Germinal center (tissue), 1 donor: ENCODE measurements around the gene PERCC1.

Experiments
- DNase-seq: peaks from one replicate; pipeline ENCODE4 v3.0.0; 2012; ENCODE audit warnings: mixed read lengths, low spot score

Gene PERCC1

GRCh38 chr16:1450218-1450617 lies 19.3 kb downstream of the PERCC1 start:
- no peak for DNase-seq

- no peak for DNase-seq
Observed at GRCh38 chr16:1450841-1451240, 20.0 kb downstream of the PERCC1 start.

GRCh38 chr16:1451702-1452392 lies 21.0 kb downstream of the PERCC1 start:
- DNase-seq: no peak

GRCh38 chr16:1452530-1452929 lies 21.7 kb downstream of the PERCC1 start:
- no peak for DNase-seq

- DNase-seq: no peak
Observed at GRCh38 chr16:1453316-1453715, 22.4 kb downstream of the PERCC1 start.

- no peak for DNase-seq
Observed at GRCh38 chr16:1454561-1454960, 23.7 kb downstream of the PERCC1 start.

- DNase-seq: no peak
Observed at GRCh38 chr16:1455190-1456171, 24.6 kb downstream of the PERCC1 start.

- DNase-seq: no peak
Observed at GRCh38 chr16:1456951-1457350, 26.1 kb downstream of the PERCC1 start.

GRCh38 chr16:1457489-1458245 lies 26.8 kb downstream of the PERCC1 start:
- DNase-seq: no peak

- no peak for DNase-seq
Observed at GRCh38 chr16:1458336-1458976, 27.6 kb downstream of the PERCC1 start.

- DNase-seq: peak; percentile 77
Observed at GRCh38 chr16:1458977-1459341, 28.1 kb downstream of the PERCC1 start.

GRCh38 chr16:1459967-1460366 lies 29.1 kb downstream of the PERCC1 start:
- DNase-seq: no peak

- no peak for DNase-seq
Observed at GRCh38 chr16:1460602-1461138, 29.8 kb downstream of the PERCC1 start.

- DNase-seq: no peak
Observed at GRCh38 chr16:1461146-1461545, 30.3 kb downstream of the PERCC1 start.

GRCh38 chr16:1464196-1464893 lies 33.5 kb downstream of the PERCC1 start:
- no peak for DNase-seq

GRCh38 chr16:1464894-1465566 lies 34.2 kb downstream of the PERCC1 start:
- no peak for DNase-seq

GRCh38 chr16:1465567-1465915 lies 34.7 kb downstream of the PERCC1 start:
- no peak for DNase-seq

- DNase-seq: no peak
Observed at GRCh38 chr16:1466054-1466453, 35.2 kb downstream of the PERCC1 start.

- no peak for DNase-seq
Observed at GRCh38 chr16:1466968-1467521, 36.2 kb downstream of the PERCC1 start.

GRCh38 chr16:1468426-1468810 lies 37.5 kb downstream of the PERCC1 start:
- no peak for DNase-seq
